Loucy (cell line): ENCODE measurements around the gene TYRO3.

ENCODE experiments used
- H2AFZ ChIP-seq: fragments of 200-600 bp; sonication (generic); 2 replicates; pipeline ENCODE4 v1.6.0; 2016; ENCODE audit warnings: antibody characterized with exemption, mild to moderate bottlenecking, low read length, moderate library complexity
- H3F3A ChIP-seq: fragments of 200-600 bp; 2 replicates; pipeline ENCODE4 v1.6.0; 2016; ENCODE audit warnings: antibody characterized with exemption, low read depth, mild to moderate bottlenecking
- H3K27me3 ChIP-seq: fragments of 200-600 bp; sonication (generic); 2 replicates; pipeline ENCODE4 v1.6.1; 2014; ENCODE audit warnings: low read length, mild to moderate bottlenecking; ENCODE audit not compliant: insufficient read depth, poor library complexity, severe bottlenecking
- H3K36me3 ChIP-seq: fragments of 200-600 bp; sonication (generic); 2 replicates; pipeline ENCODE4 v1.6.1; 2016; ENCODE audit warnings: low read length; ENCODE audit not compliant: insufficient read depth
- H3K4me1 ChIP-seq: fragments of 200-600 bp; sonication (generic); 2 replicates; pipeline ENCODE4 v1.5.1; 2014; ENCODE audit warnings: low read length, mild to moderate bottlenecking; ENCODE audit not compliant: insufficient read depth, poor library complexity, severe bottlenecking
- H3K4me2 ChIP-seq: fragments of 200-600 bp; sonication (generic); 2 replicates; pipeline ENCODE4 v1.6.0; 2014; ENCODE audit warnings: antibody characterized with exemption, low read length, low read depth, mild to moderate bottlenecking; ENCODE audit not compliant: poor library complexity, severe bottlenecking
- H3K4me3 ChIP-seq: fragments of 200-600 bp; sonication (generic); 2 replicates; pipeline ENCODE4 v1.5.1; 2014; ENCODE audit warnings: low read length, mild to moderate bottlenecking, mixed read lengths; ENCODE audit not compliant: poor library complexity, severe bottlenecking
- H3K79me2 ChIP-seq: fragments of 200-600 bp; sonication (generic); 2 replicates; pipeline ENCODE4 v1.6.1; 2014; ENCODE audit warnings: low read length; ENCODE audit not compliant: insufficient read depth
- H3K9ac ChIP-seq: fragments of 200-600 bp; sonication (generic); 2 replicates; pipeline ENCODE4 v1.6.0; 2014; ENCODE audit warnings: mild to moderate bottlenecking, low read depth, low read length, moderate library complexity; ENCODE audit not compliant: poor library complexity, severe bottlenecking
- H3K9me2 ChIP-seq: fragments of 200-600 bp; sonication (generic); replicated peaks from 2 replicates; pipeline ENCODE4 v1.6.1; 2016; ENCODE audit warnings: low read depth, low read length, mixed read lengths
- H3K9me3 ChIP-seq: fragments of 200-600 bp; sonication (generic); 2 replicates; pipeline ENCODE4 v1.6.1; 2014; ENCODE audit warnings: mild to moderate bottlenecking, antibody characterized with exemption, low read length, low read depth; ENCODE audit not compliant: insufficient read depth
- H4K20me1 ChIP-seq: fragments of 200-600 bp; sonication (generic); 2 replicates; pipeline ENCODE4 v1.6.0; 2014; ENCODE audit warnings: antibody characterized with exemption, low read length, mild to moderate bottlenecking; ENCODE audit not compliant: insufficient read depth, poor library complexity, severe bottlenecking
- EZH2phosphoT487 ChIP-seq: fragments of 200-600 bp; IDR thresholded peaks from 2 replicates; pipeline ENCODE4 v1.6.1; 2018; ENCODE audit warnings: antibody characterized with exemption, mild to moderate bottlenecking, moderate library complexity, borderline replicate concordance
- TF ChIP-seq, protein P1 (sequence below): fragments of 200-600 bp; sonication (generic); conservative IDR thresholded peaks from 2 replicates; pipeline ENCODE4 v1.5.1; 2014; ENCODE audit warnings: mild to moderate bottlenecking, antibody characterized with exemption, low read length

TYRO3 gene

GRCh38 chr15:41550066-41550775 is 8.8 kb upstream of the TYRO3 start:
- no peak overlapping the region for H3K4me2 ChIP-seq
- H3K9me2 ChIP-seq: no peaks in the 10 kb centered on the region
- H3K9me3 ChIP-seq: no peaks in the 10 kb centered on the region
- H3K36me3 ChIP-seq: no peaks in the 10 kb centered on the region
- no peaks in the 10 kb centered on the region for H3F3A ChIP-seq
- TF ChIP-seq, protein P1, sequence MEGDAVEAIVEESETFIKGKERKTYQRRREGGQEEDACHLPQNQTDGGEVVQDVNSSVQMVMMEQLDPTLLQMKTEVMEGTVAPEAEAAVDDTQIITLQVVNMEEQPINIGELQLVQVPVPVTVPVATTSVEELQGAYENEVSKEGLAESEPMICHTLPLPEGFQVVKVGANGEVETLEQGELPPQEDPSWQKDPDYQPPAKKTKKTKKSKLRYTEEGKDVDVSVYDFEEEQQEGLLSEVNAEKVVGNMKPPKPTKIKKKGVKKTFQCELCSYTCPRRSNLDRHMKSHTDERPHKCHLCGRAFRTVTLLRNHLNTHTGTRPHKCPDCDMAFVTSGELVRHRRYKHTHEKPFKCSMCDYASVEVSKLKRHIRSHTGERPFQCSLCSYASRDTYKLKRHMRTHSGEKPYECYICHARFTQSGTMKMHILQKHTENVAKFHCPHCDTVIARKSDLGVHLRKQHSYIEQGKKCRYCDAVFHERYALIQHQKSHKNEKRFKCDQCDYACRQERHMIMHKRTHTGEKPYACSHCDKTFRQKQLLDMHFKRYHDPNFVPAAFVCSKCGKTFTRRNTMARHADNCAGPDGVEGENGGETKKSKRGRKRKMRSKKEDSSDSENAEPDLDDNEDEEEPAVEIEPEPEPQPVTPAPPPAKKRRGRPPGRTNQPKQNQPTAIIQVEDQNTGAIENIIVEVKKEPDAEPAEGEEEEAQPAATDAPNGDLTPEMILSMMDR: no peak
- no peak for TF ChIP-seq EZH2phosphoT487
- H3K4me3 ChIP-seq: no peak overlapping the region
- peaks cover 26% of the 10 kb centered on the region for H3K4me1 ChIP-seq
- no peak overlapping the region for H3K9ac ChIP-seq
- no peak overlapping the region for H2AFZ ChIP-seq
- H4K20me1 ChIP-seq: no peaks in the 10 kb centered on the region
- H3K27me3 ChIP-seq: no peaks in the 10 kb centered on the region
- no peaks in the 10 kb centered on the region for H3K79me2 ChIP-seq

- peaks cover 36% of the 10 kb centered on the region for H3K4me1 ChIP-seq
- H3K4me2 ChIP-seq: no peak overlapping the region
These were observed 5.3 kb upstream of the TYRO3 start for GRCh38 chr15:41553731-41554130.

DNA sequence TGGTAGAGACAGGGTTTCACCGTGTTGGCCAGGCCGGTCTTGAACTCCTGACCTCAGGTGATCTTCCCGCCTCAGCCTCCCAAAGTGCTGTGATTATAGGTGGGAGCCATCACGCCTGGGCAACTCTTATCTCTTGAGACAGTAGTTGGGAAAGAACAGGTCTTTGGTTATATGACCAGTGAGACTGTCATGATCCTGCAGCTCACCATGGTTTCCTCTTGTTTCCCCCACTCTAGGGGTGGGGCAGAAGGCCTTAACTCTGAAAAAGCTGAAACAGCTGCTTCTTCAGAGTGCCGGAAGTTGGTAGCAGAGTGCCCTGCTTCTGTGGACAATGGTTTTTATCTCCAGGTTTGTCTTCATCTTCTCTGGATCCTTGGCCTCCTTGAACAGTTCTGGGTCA is 4.7 kb upstream of the TYRO3 start:
- H3K9ac ChIP-seq: peak overlapping the region; percentile 7
- H3K9me2 ChIP-seq: no peaks in the 10 kb centered on the region
- TF ChIP-seq, protein P1: no peak
- TF ChIP-seq EZH2phosphoT487: no peak
- H3F3A ChIP-seq: peaks cover 5% of the 10 kb centered on the region; the same call in 1 of the 2 replicates
- no peaks in the 10 kb centered on the region for H4K20me1 ChIP-seq
- peaks cover 36% of the 10 kb centered on the region for H3K4me1 ChIP-seq
- H3K79me2 ChIP-seq: no peaks in the 10 kb centered on the region
- H3K9me3 ChIP-seq: no peaks in the 10 kb centered on the region
- H3K4me2 ChIP-seq: no peak overlapping the region
- H3K27me3 ChIP-seq: no peaks in the 10 kb centered on the region
- H3K4me3 ChIP-seq: no peak overlapping the region
- H2AFZ ChIP-seq: 0 out of 2 replicates have a peak overlapping the region, but pooled peaks have one; percentile 25
- H3K36me3 ChIP-seq: no peaks in the 10 kb centered on the region

More at GRCh38 chr15:41553731-41554130, 5.3 kb upstream of the TYRO3 start:
- no peaks in the 10 kb centered on the region for H3K79me2 ChIP-seq
- H3K9me2 ChIP-seq: no peaks in the 10 kb centered on the region
- peaks cover 5% of the 10 kb centered on the region; the same call in 1 of the 2 replicates for H3F3A ChIP-seq
- 0 out of 2 replicates have a peak overlapping the region, but pooled peaks have one; percentile 35 for H2AFZ ChIP-seq
- H3K27me3 ChIP-seq: no peaks in the 10 kb centered on the region
- TF ChIP-seq, protein P1: no peak
- TF ChIP-seq EZH2phosphoT487: no peak
- H3K9me3 ChIP-seq: no peaks in the 10 kb centered on the region
- H3K9ac ChIP-seq: no peak overlapping the region
- no peaks in the 10 kb centered on the region for H4K20me1 ChIP-seq
- H3K4me3 ChIP-seq: no peak overlapping the region
- H3K36me3 ChIP-seq: no peaks in the 10 kb centered on the region
